ENCODE results near the gene ANKRD45. TPM values are rescaled to one million over a fixed set of nuclear protein-coding genes. Genes with fewer than 3 reads are reported as not detected.
"Not testable (repeated sequence)": the region's sequence is repeated elsewhere in the genome, so short reads cannot be mapped to it uniquely, and the experiment has no call there.

ANKRD45 gene
- total RNA-seq, 1 experiment from 2014 or later = 0.31 TPM

DNA sequence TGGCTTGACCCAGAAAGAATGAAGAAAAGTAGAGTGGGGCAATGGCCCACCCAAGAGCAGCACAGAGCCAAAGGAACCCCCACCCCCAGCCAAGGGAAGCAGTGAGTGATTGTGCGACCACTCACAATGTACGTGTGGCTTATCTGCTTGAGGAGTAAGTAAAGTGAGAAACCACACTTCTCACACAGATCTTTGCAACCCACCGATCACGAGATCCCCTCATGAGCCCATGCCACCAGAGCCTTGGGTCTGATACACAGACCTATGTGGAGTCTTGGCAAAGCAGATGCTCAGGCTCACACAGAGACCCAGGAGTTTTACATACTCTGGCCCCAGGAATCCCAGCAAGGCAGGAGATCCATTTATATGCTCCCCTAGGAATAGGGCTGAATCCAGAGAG, 52.8 kb downstream of the ANKRD45 start:
- H3K9me3 ChIP-seq (ENCODE audit: control insufficient read depth, low read depth, low read length) = no peaks in the 10 kb centered on the region
- H3K36me3 Mint-ChIP-seq (ENCODE audit: insufficient read depth in 1 of 3, low read depth in 3 of 3) = peaks cover 15 to 24% (median 17%) of the 10 kb centered on the region in 3 experiments
- no peak overlapping the region for H2BK120ac ChIP-seq (ENCODE audit: low read depth, low read length, poor library complexity, severe bottlenecking)
- no peaks in the 10 kb centered on the region for H3K23me2 ChIP-seq (ENCODE audit: insufficient read length, low read depth, low read length, poor library complexity, severe bottlenecking)
- H2AK5ac ChIP-seq (ENCODE audit: insufficient read length, low read length) = no peak overlapping the region
- H3T11ph ChIP-seq (ENCODE audit: low read length) = no peak overlapping the region
- H4K8ac ChIP-seq (replicated peaks; ENCODE audit: insufficient read length, low read depth, low read length) = no peak overlapping the region
- H3K14ac ChIP-seq (ENCODE audit: insufficient read depth, low read length) = no peak overlapping the region; the same call in 1 of the 2 replicates
- H3K4me3 Mint-ChIP-seq = no peak overlapping the region
- H3K4me1 Mint-ChIP-seq = no peaks in the 10 kb centered on the region
- DNase-seq = no peak
- no peak overlapping the region for H3K27ac ChIP-seq (ENCODE audit: insufficient read length, low read depth, low read length)
- H2BK5ac ChIP-seq (ENCODE audit: insufficient read length, low read length) = no peak overlapping the region
- TF ChIP-seq CTCF (conservative IDR thresholded peaks at IDR 0.05) = no peak
- peaks cover 33 to 48% of the 10 kb centered on the region in 2 experiments for H3K9me3 Mint-ChIP-seq
- H2BK20ac ChIP-seq (ENCODE audit: low read depth, low read length, poor library complexity, severe bottlenecking) = no peak overlapping the region
- H4K91ac ChIP-seq (ENCODE audit: insufficient read length, low read depth, low read length) = no peak overlapping the region
- no peak overlapping the region for H2AFZ ChIP-seq (ENCODE audit: low read length)
- H3K27me3 ChIP-seq (ENCODE audit: insufficient read depth, low read length) = no peaks in the 10 kb centered on the region
- no peak overlapping the region for H4K5ac ChIP-seq (ENCODE audit: insufficient read length, low read depth, low read length)
- H3K23ac ChIP-seq (ENCODE audit: insufficient read length, low read depth, low read length) = no peak overlapping the region
- H3K4ac ChIP-seq (ENCODE audit: low read depth, low read length) = no peak overlapping the region
- H3K56ac ChIP-seq (ENCODE audit: insufficient read length, low read depth, low read length) = no peak overlapping the region
- no CpG with 5 or more reads among the region's 4 CpGs for WGBS (ENCODE audit: extremely low coverage, insufficient read length, low lambda C conversion rate)
- no peak overlapping the region for H3K27ac Mint-ChIP-seq
- no peaks in the 10 kb centered on the region for H3K4me1 ChIP-seq (ENCODE audit: insufficient read depth, low read length)
- H3K4me2 ChIP-seq (ENCODE audit: insufficient read depth, insufficient read length, low read length) = no peak overlapping the region
- no peak overlapping the region for H3K18ac ChIP-seq (ENCODE audit: insufficient read length, low read depth, low read length)
- no peaks in the 10 kb centered on the region for H3K79me1 ChIP-seq (ENCODE audit: insufficient read depth, low read depth, low read length, poor library complexity, severe bottlenecking)
- H2BK12ac ChIP-seq (ENCODE audit: insufficient read length, low read depth, low read length) = no peak overlapping the region
- H2BK15ac ChIP-seq (ENCODE audit: low read depth, low read length) = no peak overlapping the region
- H4K20me1 ChIP-seq (ENCODE audit: control insufficient read depth, insufficient read depth, insufficient read length) = no peaks in the 10 kb centered on the region
- H3K9ac ChIP-seq (ENCODE audit: extremely low read depth, insufficient read length, low read length) = no peak overlapping the region
- H3K79me2 ChIP-seq (ENCODE audit: insufficient read depth, low read length) = no peaks in the 10 kb centered on the region
- H3K27me3 Mint-ChIP-seq (ENCODE audit: low read depth) = no peaks in the 10 kb centered on the region; the same call in 1 of the 2 replicates

- H3K27ac ChIP-seq (ENCODE audit: insufficient read length, low read depth, low read length); H3K9me3 ChIP-seq (ENCODE audit: control insufficient read depth, low read depth, low read length); H4K5ac ChIP-seq (ENCODE audit: insufficient read length, low read depth, low read length); H3K14ac ChIP-seq (ENCODE audit: insufficient read depth, low read length); H3K27me3 Mint-ChIP-seq (ENCODE audit: low read depth); H3K4me3 Mint-ChIP-seq; H3K4ac ChIP-seq (ENCODE audit: low read depth, low read length); H2BK12ac ChIP-seq (ENCODE audit: insufficient read length, low read depth, low read length); H3K4me1 ChIP-seq (ENCODE audit: insufficient read depth, low read length); H3K4me2 ChIP-seq (ENCODE audit: insufficient read depth, insufficient read length, low read length); H3K9ac ChIP-seq (ENCODE audit: extremely low read depth, insufficient read length, low read length); H2BK20ac ChIP-seq (ENCODE audit: low read depth, low read length, poor library complexity, severe bottlenecking); DNase-seq; H3K79me1 ChIP-seq (ENCODE audit: insufficient read depth, low read depth, low read length, poor library complexity, severe bottlenecking); H3K27ac Mint-ChIP-seq; H2BK15ac ChIP-seq (ENCODE audit: low read depth, low read length); H3K4me1 Mint-ChIP-seq; H2BK120ac ChIP-seq (ENCODE audit: low read depth, low read length, poor library complexity, severe bottlenecking); H3K18ac ChIP-seq (ENCODE audit: insufficient read length, low read depth, low read length); H4K8ac ChIP-seq (replicated peaks; ENCODE audit: insufficient read length, low read depth, low read length); H3T11ph ChIP-seq (ENCODE audit: low read length); H3K56ac ChIP-seq (ENCODE audit: insufficient read length, low read depth, low read length); H2BK5ac ChIP-seq (ENCODE audit: insufficient read length, low read length); H3K23ac ChIP-seq (ENCODE audit: insufficient read length, low read depth, low read length); H3K23me2 ChIP-seq (ENCODE audit: insufficient read length, low read depth, low read length, poor library complexity, severe bottlenecking); H3K27me3 ChIP-seq (ENCODE audit: insufficient read depth, low read length); H4K20me1 ChIP-seq (ENCODE audit: control insufficient read depth, insufficient read depth, insufficient read length); H2AK5ac ChIP-seq (ENCODE audit: insufficient read length, low read length); H4K91ac ChIP-seq (ENCODE audit: insufficient read length, low read depth, low read length); H2AFZ ChIP-seq (ENCODE audit: low read length); H3K79me2 ChIP-seq (ENCODE audit: insufficient read depth, low read length): not testable (repeated sequence)
- peaks cover 34 to 44% of the 10 kb centered on the region in 2 experiments for H3K9me3 Mint-ChIP-seq
- peaks cover 19 to 26% (median 25%) of the 10 kb centered on the region in 3 experiments for H3K36me3 Mint-ChIP-seq (ENCODE audit: insufficient read depth in 1 of 3, low read depth in 3 of 3)
- WGBS (ENCODE audit: extremely low coverage, insufficient read length, low lambda C conversion rate) = no CpG with 5 or more reads among the region's 32 CpGs
Observed at GRCh38 chr1:173613086-173613485, 56.6 kb downstream of the ANKRD45 start.

Measured in H9 (cell line).